HUES64 (cell line): ENCODE results near the gene MCM9. TPM values are rescaled to one million over a fixed set of nuclear protein-coding genes. Genes with fewer than 3 reads are reported as not detected.

Experiments used
- H3K27ac ChIP-seq: 2 replicates; pipeline ENCODE4 v1.7.0; 2013; ENCODE audit warnings: low read depth, low read length, inconsistent platforms
- H3K27me3 ChIP-seq: 2 replicates; pipeline ENCODE4 v1.6.1; 2013; ENCODE audit warnings: mild to moderate bottlenecking, low read length; ENCODE audit not compliant: insufficient read depth
- H3K36me3 ChIP-seq: 2 replicates; pipeline ENCODE4 v1.6.1; 2013; ENCODE audit warnings: mild to moderate bottlenecking, low read length; ENCODE audit not compliant: insufficient read depth
- H3K4me1 ChIP-seq: 2 replicates; pipeline ENCODE4 v1.6.1; 2013; ENCODE audit warnings: mild to moderate bottlenecking, low read length, moderate library complexity; ENCODE audit not compliant: insufficient read depth
- H3K4me3 ChIP-seq: 2 replicates; pipeline ENCODE4 v1.5.1; 2013; ENCODE audit warnings: mild to moderate bottlenecking, low read length, moderate library complexity
- H3K9ac ChIP-seq: 2 replicates; pipeline ENCODE4 v1.6.1; 2013; ENCODE audit warnings: mild to moderate bottlenecking, low read depth, low read length
- H3K9me3 ChIP-seq: 2 replicates; pipeline ENCODE4 v1.6.1; 2013; ENCODE audit warnings: low read depth, low read length; ENCODE audit not compliant: insufficient read depth
- WGBS: fragments of 150-250, 120-280 bp; methylation state at CpG from one replicate; pipeline ENCODE4 v1.1.7; 2013; ENCODE audit warnings: missing lambda C conversion rate; 5-methylcytosine and 5-hydroxymethylcytosine counted together
- polyA plus RNA-seq, 2 experiments: library from polyadenylated mRNA; stranded (reverse); fragments of 50-300 nt; gene quantifications; one replicate each; pipeline ENCODE4 v1.2.3, GENCODE V29; 2013

The MCM9 gene
- polyA plus RNA-seq (2013, experiment 1 of 2), result 9.2 TPM
- polyA plus RNA-seq (2013, experiment 2 of 2), result 8.9 TPM

DNA sequence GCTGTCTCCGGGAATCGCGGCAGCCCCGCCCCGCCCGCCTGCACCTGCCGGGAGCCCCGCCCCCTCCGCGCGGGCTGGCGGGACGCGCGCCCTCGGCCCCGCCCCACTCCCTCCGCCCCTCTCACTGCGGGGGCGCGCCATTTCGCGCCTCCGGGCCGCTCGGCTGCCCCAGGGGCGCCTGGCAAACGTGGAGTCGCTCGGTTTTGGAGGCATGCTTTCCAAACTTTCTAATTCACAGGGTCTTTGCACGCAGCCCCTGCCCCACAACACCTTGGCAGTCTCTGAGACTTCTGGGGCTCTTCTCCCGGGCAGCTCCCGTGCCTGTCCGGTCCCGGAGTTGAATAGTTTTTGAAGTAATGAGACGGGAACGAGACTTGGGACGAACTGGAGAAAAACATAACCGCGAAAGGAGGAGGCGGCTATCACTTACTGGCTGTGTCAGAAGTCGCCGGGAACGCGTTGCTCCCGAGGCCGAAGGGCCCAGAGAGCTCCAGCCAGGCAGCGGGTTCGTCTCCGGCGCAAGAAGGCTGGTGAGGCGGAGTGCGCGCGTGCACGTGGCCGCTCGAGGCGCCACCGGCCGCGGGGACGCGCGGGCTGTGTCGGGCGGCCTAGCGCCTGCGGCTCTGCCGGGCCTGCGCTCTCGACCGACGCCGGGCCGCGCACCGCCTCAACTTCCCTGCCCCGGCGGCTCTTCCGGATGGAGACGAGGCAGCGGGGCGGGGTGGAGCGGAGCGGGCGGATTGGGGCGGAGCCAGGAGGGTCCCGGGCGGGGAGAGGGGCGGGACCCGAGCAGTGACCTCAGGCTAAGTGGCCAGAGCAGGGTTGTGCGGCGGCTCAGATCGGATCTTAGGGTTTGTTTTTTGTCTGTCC, at the start of gene MCM9:
Gene MCM9, minus strand, starts transcription at position 699 of the 870 bp plus-strand sequence. CDS start 3,436 bp downstream, outside the sequence.
- WGBS, result under 1% methylated on average over 95 of the region's 95 CpGs
- peak within 1 kb of the TSS; percentile 96 for H3K9ac ChIP-seq
- H3K9me3 ChIP-seq, result no peaks in the 10 kb centered on the region
- H3K4me1 ChIP-seq, result peaks cover 17% of the 10 kb centered on the region
- H3K36me3 ChIP-seq, result peaks cover 32% of the 10 kb centered on the region
- H3K4me3 ChIP-seq, result peak within 1 kb of the TSS; percentile 95
- peak within 1 kb of the TSS; percentile 95 for H3K27ac ChIP-seq
- H3K27me3 ChIP-seq, result no peaks in the 10 kb centered on the region

DNA sequence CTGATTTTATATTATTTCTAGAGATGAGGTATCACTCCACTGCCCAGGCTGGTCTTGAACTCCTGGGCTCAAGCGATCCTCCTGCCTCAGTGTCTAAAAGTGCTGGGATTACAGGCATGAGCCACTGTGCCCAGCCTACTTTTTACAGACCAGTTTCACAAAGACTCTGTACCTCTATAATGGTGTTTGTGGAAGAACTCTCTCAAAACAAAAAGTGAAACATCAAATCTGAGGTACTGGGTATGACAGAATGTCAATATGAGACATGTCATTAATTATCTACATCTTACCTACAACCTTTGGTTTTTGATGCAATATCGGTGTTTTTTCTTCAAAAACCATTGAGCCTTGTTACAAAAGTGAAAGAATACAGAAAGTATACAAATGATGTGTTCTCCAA, 49.4 kb upstream of the MCM9 start:
- 96% methylated on average over 2 of the region's 2 CpGs for WGBS
- no peak overlapping the region for H3K4me3 ChIP-seq
- H3K27ac ChIP-seq, result no peak overlapping the region

DNA sequence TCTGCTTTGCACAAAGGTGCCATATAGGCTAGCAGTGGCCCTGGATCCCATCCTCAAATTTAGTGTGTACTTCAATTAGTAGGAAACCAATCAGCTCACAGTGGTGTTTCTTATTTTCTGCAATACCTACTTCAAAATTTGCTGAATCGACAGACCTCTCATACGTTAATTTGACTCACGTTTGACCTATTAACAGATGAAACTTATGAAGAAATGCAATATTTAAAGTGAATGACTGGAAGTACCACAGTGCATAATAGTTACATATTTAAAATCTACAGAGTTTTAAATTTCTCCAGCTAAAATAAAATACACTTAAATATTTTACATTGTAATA, 47.6 kb upstream of the MCM9 start:
- 100% methylated on average over 3 of the region's 3 CpGs for WGBS
- H3K36me3 ChIP-seq, result peaks cover 14% of the 10 kb centered on the region
- no peak overlapping the region for H3K9ac ChIP-seq
- no peaks in the 10 kb centered on the region for H3K9me3 ChIP-seq
- no peak overlapping the region for H3K27ac ChIP-seq
- H3K4me3 ChIP-seq, result no peak overlapping the region
- H3K27me3 ChIP-seq, result no peaks in the 10 kb centered on the region
- H3K4me1 ChIP-seq, result no peaks in the 10 kb centered on the region

More for the DNA sequence above, 49.4 kb upstream of the MCM9 start:
- no peak overlapping the region for H3K9ac ChIP-seq
- H3K27me3 ChIP-seq, result no peaks in the 10 kb centered on the region
- H3K4me1 ChIP-seq, result no peaks in the 10 kb centered on the region
- H3K36me3 ChIP-seq, result peaks cover under 1% of the 10 kb centered on the region
- no peaks in the 10 kb centered on the region for H3K9me3 ChIP-seq

DNA sequence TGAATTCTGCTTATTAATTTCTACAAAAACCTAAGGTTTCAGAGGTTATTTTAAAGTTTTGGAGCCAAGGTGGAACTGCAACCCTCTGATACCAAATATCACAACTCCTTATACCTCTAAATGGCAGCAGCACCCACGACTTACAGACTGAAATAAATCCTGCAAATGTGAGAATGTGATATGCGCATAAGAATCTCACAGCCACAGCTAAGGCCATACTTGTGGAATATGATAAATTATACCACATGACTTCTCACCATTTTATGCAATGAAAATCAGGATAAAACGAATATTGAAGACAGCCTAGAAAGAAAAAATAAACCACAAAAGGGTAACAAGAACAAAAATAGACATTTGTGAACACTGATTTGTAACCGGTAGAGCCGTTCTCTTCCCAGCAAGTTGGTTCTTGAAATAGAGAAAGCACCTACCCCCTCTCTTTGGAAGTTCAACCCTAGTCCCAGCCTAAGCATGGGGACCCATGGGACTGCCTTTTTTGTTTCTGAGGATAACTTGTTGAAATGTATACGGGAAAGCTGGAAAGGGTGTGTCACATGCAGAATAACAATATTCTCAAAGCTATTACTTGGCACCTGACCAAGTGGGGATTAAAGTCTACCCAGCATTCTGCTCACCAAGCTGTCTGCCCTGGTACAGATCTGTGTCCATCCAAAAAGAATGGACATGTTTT, 47.1 kb upstream of the MCM9 start:
- H3K9ac ChIP-seq, result no peak overlapping the region
- no peaks in the 10 kb centered on the region for H3K9me3 ChIP-seq
- no peaks in the 10 kb centered on the region for H3K4me1 ChIP-seq
- H3K36me3 ChIP-seq, result peaks cover 14% of the 10 kb centered on the region
- H3K27ac ChIP-seq, result no peak overlapping the region
- 88% methylated on average over 6 of the region's 6 CpGs for WGBS
- no peak overlapping the region for H3K4me3 ChIP-seq
- H3K27me3 ChIP-seq, result no peaks in the 10 kb centered on the region

DNA sequence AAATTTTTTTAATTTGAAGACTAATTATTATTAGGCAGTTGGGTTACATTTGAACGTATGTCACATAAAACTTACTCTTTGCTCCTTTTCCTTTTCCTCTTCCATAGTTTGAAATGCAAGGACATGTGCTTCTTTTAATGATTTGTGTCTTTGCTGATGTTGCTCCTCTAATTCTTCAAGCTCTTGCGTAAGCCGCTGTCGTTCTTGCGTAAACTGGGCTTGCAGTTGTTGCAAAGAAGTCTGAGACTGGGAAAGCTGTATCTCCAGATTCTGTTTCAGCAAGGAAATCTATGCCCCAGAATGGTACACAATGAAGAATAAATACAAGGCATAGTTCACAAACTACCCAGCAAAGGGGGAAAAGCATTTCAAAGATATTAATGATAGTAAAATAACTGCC, 45.1 kb upstream of the MCM9 start:
- H3K4me1 ChIP-seq, result no peaks in the 10 kb centered on the region
- H3K9ac ChIP-seq, result no peak overlapping the region
- no peaks in the 10 kb centered on the region for H3K27me3 ChIP-seq
- H3K36me3 ChIP-seq, result peaks cover 22% of the 10 kb centered on the region
- 97% methylated on average over 4 of the region's 5 CpGs for WGBS
- H3K27ac ChIP-seq, result no peak overlapping the region
- H3K4me3 ChIP-seq, result no peak overlapping the region
- no peaks in the 10 kb centered on the region for H3K9me3 ChIP-seq

DNA sequence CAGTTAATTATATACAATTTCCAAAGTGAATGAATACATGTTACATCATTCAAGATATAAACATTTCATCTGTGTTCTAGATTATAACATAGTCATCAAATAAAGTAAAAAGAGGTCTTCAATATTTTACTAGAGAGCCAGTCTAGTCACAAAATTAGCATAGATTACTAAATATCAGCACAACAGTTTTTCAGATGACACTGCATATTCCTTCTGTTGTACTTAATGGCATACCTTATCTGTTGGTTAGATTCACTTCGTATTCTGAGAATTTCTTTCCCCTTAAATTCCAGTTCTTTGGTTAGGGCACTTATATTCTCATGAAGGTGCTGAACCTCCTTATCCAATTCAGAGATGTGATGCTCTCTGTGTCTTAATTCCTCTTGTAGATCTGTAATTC, 39.8 kb upstream of the MCM9 start:
- Histone ChIP-seq H3K9me3 (no peaks in the 10 kb centered on the region), H3K27me3 (no peaks in the 10 kb centered on the region), H3K27ac (no peak overlapping the region), H3K4me3 (no peak overlapping the region), H3K9ac (no peak overlapping the region), H3K36me3 (peaks cover 27% of the 10 kb centered on the region), H3K4me1 (peaks cover 8% of the 10 kb centered on the region; the same call in 1 of the 2 replicates)
- 86% methylated on average over 1 of the region's 1 CpG for WGBS

DNA sequence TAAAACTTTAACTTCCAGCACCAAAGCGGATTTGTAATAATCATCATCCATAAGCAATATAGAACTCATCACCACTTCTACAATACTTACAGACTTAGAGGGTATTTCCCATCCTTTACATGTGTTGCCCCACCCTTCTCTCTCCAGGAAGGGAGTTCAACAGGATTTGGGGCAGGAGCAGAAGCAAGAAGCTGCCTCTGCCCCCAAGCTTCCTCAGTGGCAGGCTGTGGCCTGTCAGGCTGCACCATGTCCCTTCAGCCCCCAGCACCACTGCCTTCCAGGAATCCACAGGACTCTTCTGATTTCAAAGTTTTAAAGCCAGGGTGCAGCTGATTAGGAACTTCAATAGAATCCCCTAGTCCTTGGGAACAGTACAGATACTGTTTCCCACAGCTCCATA, 36.7 kb upstream of the MCM9 start:
- peaks cover 8% of the 10 kb centered on the region; the same call in 1 of the 2 replicates for H3K4me1 ChIP-seq
- H3K27me3 ChIP-seq, result no peaks in the 10 kb centered on the region
- no peak overlapping the region for H3K4me3 ChIP-seq
- H3K27ac ChIP-seq, result no peak overlapping the region
- 93% methylated on average over 1 of the region's 1 CpG for WGBS
- H3K36me3 ChIP-seq, result peaks cover 13% of the 10 kb centered on the region; the same call in 1 of the 2 replicates
- H3K9ac ChIP-seq, result no peak overlapping the region
- H3K9me3 ChIP-seq, result no peaks in the 10 kb centered on the region

DNA sequence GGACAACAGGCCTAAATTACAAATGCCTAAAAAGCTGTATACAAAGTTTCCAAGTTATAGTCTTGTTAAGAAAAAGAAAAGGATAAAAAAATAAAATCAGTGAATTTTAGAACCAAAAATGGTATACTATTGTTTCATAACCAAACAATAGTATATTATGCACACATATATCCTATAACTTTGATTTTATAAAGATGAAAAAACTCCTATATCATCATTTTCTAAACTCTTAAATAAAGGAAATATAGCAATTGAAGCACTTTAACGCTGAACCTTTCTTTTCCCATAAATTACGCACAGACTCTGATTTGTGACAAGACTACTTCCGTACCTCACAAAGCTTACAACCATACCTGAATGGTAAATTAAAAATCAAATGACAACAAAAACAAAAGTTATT, 35.9 kb upstream of the MCM9 start:
- Histone ChIP-seq H3K9ac (no peak overlapping the region), H3K9me3 (no peaks in the 10 kb centered on the region), H3K4me1 (peaks cover 8% of the 10 kb centered on the region; the same call in 1 of the 2 replicates), H3K36me3 (peaks cover 12% of the 10 kb centered on the region; the same call in 1 of the 2 replicates), H3K27ac (no peak overlapping the region), H3K27me3 (no peaks in the 10 kb centered on the region), H3K4me3 (no peak overlapping the region)
- 100% methylated on average over 2 of the region's 3 CpGs for WGBS

DNA sequence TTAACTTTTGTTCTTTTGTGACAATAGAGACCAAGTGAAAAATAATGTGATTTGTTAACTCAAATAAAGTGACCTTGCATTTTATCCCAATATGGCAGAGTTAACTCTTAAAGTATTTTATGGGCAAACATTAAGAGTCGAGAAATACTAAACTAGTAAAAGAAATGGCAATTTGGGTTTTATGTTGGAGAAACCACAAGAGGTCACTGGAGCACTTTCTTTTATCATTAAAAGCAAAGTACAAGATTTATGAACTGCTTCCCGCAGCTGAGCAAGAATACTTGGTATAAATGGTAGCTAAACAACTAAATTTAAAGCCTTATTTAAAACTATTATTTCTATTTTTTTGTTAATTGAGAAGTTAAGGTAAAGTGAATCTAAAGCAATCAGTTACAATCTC, 33.5 kb upstream of the MCM9 start:
- Histone ChIP-seq H3K4me1 (peaks cover 8% of the 10 kb centered on the region; the same call in 1 of the 2 replicates), H3K36me3 (no peaks in the 10 kb centered on the region), H3K9ac (no peak overlapping the region), H3K27me3 (no peaks in the 10 kb centered on the region), H3K27ac (no peak overlapping the region), H3K4me3 (no peak overlapping the region), H3K9me3 (no peaks in the 10 kb centered on the region)
- 75% methylated on average over 1 of the region's 2 CpGs for WGBS

DNA sequence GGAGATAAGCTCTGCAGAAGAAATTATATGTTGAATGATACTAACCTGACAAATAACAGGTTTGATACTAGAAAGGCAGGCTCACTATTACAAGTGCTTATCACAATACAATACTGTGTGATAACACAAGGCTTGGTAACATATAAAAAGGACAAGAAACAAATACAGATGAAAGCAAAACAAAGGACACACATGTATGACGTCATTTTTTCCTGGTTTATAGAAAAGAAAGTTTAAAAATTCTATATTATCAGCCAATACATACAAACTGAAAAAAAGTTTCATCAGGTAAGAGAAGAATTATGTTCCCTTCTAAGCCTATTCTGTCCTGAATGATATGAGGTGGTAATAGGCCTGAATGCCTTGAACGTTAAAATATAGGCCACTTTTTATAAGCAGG, 32.3 kb upstream of the MCM9 start:
- Histone ChIP-seq H3K27me3 (no peaks in the 10 kb centered on the region), H3K4me3 (no peak overlapping the region), H3K4me1 (peaks cover 4% of the 10 kb centered on the region; the same call in 1 of the 2 replicates), H3K9me3 (no peaks in the 10 kb centered on the region), H3K27ac (no peak overlapping the region), H3K36me3 (no peaks in the 10 kb centered on the region), H3K9ac (no peak overlapping the region)
- 77% methylated on average over 1 of the region's 2 CpGs for WGBS

DNA sequence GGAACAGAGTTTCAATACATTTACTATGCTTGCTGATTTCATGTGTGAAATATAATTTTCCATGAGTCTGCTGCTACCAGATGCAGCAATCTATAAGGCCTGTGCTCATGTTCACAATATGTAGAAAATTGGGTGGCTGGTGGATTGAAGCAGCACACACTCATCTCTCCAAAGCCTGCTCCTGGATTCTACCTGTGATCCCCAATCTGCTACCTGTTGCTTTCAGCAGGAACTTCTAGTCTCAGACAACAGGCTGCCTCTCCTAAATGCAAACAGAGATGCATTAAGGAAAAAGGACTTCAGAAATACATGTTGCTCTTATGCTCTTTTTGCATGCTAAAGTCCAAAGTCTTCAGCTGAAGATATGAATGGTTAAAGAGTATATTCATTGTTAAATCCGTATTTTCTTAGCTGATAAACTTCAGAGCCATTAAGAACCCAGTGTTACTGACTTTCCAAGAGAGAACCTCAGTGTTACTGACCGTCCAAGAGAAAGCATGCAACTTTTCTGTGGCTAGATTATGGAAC, 30.9 kb upstream of the MCM9 start:
- no peaks in the 10 kb centered on the region for H3K4me1 ChIP-seq
- H3K36me3 ChIP-seq, result no peaks in the 10 kb centered on the region
- H3K9ac ChIP-seq, result no peak overlapping the region
- no peaks in the 10 kb centered on the region for H3K9me3 ChIP-seq
- H3K27ac ChIP-seq, result no peak overlapping the region
- no peaks in the 10 kb centered on the region for H3K27me3 ChIP-seq
- no peak overlapping the region for H3K4me3 ChIP-seq
- WGBS, result 91% methylated on average over 2 of the region's 2 CpGs
